ENCODE measurements around the gene UBE2D2.
"Not testable (repeated sequence)": the region's sequence is repeated elsewhere in the genome, so short reads cannot be mapped to it uniquely, and the experiment has no call there.

Gene UBE2D2

GRCh38 chr5:139531772-139532169 lies 29.4 kb upstream of the UBE2D2 start:
- no peak for DNase-seq (ENCODE audit: low read depth)
- TF ChIP-seq, protein P1, sequence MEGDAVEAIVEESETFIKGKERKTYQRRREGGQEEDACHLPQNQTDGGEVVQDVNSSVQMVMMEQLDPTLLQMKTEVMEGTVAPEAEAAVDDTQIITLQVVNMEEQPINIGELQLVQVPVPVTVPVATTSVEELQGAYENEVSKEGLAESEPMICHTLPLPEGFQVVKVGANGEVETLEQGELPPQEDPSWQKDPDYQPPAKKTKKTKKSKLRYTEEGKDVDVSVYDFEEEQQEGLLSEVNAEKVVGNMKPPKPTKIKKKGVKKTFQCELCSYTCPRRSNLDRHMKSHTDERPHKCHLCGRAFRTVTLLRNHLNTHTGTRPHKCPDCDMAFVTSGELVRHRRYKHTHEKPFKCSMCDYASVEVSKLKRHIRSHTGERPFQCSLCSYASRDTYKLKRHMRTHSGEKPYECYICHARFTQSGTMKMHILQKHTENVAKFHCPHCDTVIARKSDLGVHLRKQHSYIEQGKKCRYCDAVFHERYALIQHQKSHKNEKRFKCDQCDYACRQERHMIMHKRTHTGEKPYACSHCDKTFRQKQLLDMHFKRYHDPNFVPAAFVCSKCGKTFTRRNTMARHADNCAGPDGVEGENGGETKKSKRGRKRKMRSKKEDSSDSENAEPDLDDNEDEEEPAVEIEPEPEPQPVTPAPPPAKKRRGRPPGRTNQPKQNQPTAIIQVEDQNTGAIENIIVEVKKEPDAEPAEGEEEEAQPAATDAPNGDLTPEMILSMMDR (IDR thresholded peaks at IDR 0.05; ENCODE audit: low read depth, low read length, missing control alignments) = no peak
- no peak overlapping the region for H3K4me3 ChIP-seq (ENCODE audit: low read depth, low read length)

- TF ChIP-seq, protein P1 (IDR thresholded peaks at IDR 0.05; ENCODE audit: low read depth, low read length, missing control alignments) = peak; percentile 38
- peak overlapping the region; percentile 53 for H3K4me3 ChIP-seq (ENCODE audit: low read depth, low read length)
- no peak for DNase-seq (ENCODE audit: low read depth)
Observed at GRCh38 chr5:139543423-139543991, 17.6 kb upstream of the UBE2D2 start.

- DNase-seq (ENCODE audit: low read depth); H3K4me3 ChIP-seq (ENCODE audit: low read depth, low read length): not testable (repeated sequence)
Observed at GRCh38 chr5:139546593-139546992, 14.5 kb upstream of the UBE2D2 start.

DNA sequence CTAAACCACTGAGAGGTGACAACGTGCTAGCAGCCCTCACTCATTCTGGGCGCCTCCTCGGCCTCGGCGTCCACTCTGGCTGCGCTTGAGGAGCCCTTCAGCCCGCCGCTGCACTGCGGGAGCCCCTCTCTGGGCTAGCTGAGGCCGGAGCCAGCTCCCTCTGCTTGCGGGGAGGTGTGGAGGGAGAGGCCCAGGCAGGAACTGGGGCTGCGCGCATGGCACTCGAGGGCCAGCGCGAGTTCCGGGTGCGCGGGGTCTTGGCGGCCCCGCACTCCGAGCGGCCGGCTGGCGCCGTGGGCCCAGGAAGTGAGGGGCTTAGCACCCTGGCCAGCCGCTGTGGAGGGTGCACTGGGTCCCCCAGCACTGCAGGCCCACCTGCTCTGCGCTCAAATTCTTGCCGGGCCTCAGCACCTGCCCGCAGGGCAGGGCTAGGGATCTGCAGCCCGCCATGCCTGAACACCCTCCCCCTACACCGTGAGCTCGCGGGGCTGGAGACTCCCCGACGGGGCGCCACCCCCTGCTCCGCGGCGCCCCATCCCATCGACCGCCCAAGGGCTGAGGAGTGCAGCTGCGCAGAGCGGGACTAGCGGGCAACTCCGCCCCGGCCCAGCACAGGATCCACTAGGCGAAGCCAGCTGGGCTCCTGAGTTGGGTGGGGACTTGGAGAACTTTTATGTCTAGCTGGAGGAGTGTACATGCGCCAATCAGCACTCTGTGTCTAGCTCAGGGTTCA lies 11.8 kb upstream of the UBE2D2 start:
- no peak for DNase-seq (ENCODE audit: low read depth)
- TF ChIP-seq, protein P1 (IDR thresholded peaks at IDR 0.05; ENCODE audit: low read depth, low read length, missing control alignments) = no peak
- H3K4me3 ChIP-seq (ENCODE audit: low read depth, low read length) = no peak overlapping the region

GRCh38 chr5:139550051-139550872 lies 10.9 kb upstream of the UBE2D2 start:
- DNase-seq (ENCODE audit: low read depth); H3K4me3 ChIP-seq (ENCODE audit: low read depth, low read length): not testable (repeated sequence)

- TF ChIP-seq, protein P1 (IDR thresholded peaks at IDR 0.05; ENCODE audit: low read depth, low read length, missing control alignments) = no peak
- no peak for DNase-seq (ENCODE audit: low read depth)
- no peak overlapping the region for H3K4me3 ChIP-seq (ENCODE audit: low read depth, low read length)
Observed at GRCh38 chr5:139551191-139551889, 9.8 kb upstream of the UBE2D2 start.

DNA sequence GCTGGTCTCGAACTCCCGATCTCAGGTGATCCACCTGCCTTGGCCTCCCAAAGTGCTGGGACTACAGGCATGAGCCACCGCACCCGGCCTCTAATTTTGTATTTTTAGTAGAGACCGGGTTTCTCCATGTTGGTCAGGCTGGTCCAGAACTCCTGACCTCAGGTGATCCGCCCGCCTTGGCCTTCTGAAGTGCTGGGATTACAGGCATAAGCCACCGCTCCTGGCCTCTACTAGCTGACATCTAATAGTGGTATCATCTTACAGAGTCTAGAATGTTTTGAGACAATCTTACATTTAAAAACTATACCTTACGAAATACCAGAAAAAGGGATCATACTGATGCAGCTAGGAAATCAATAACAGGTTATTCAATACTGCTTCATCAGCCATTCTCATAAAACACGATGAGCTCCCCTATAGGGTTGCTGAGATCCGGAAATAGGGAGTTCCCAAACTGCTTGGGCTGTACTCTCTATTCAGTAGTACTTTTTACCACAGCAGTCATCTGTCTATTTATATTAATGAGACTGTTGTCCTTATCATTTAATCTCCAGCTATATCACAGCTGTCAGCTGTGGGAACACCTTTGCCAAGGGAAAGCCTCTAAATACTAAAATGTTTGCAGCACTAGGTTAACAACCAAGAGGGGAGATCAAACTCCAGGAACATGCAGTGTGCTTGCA lies 8.1 kb upstream of the UBE2D2 start:
- H3K4me3 ChIP-seq (ENCODE audit: low read depth, low read length) = no peak overlapping the region
- no peak for DNase-seq (ENCODE audit: low read depth)
- TF ChIP-seq, protein P1 (IDR thresholded peaks at IDR 0.05; ENCODE audit: low read depth, low read length, missing control alignments) = no peak

Data from GM12864 (cell line).